ENCODE results near the gene LBH. TPM values are rescaled to one million over a fixed set of nuclear protein-coding genes. Genes with fewer than 3 reads are reported as not detected.

LBH gene
- total and polyA plus RNA-seq, 5 donors from 2014 or later = 215 to 299 (median 232) TPM

GRCh38 chr2:30302566-30302965 lies 71.2 kb downstream of the LBH start:
- H3K27ac ChIP-seq (ENCODE audit: insufficient read depth, low read length, poor library complexity, severe bottlenecking) = no peak overlapping the region
- H3K27me3 ChIP-seq (ENCODE audit: control insufficient read depth, insufficient read depth, low read length) = no peaks in the 10 kb centered on the region
- no peak overlapping the region for H3K4me3 Mint-ChIP-seq
- no peaks in the 10 kb centered on the region for H3K9me3 Mint-ChIP-seq
- H3K9me3 ChIP-seq (ENCODE audit: control insufficient read depth in 2 of 2, low read length in 2 of 2) = no peaks in the 10 kb centered on the region
- no peak overlapping the region for H3K4me3 ChIP-seq (ENCODE audit: low read depth, low read length)
- DNase-seq = no peak
- no peak for ATAC-seq (ENCODE audit: low read depth in 2 of 2)
- H3K4me1 Mint-ChIP-seq = peaks cover 0 to 18% (median 10%) of the 10 kb centered on the region in 4 donors
- no peaks in the 10 kb centered on the region for H3K4me1 ChIP-seq (ENCODE audit: control insufficient read depth, insufficient read depth, low read length, poor library complexity, severe bottlenecking)
- H3K36me3 ChIP-seq (ENCODE audit: control insufficient read depth, insufficient read depth, low read length) = no peaks in the 10 kb centered on the region
- H3K36me3 Mint-ChIP-seq = peaks cover 3% of the 10 kb centered on the region
- H3K27me3 Mint-ChIP-seq = no peaks in the 10 kb centered on the region
- H3K27ac Mint-ChIP-seq = peak overlapping the region in 2 of 3 donors; percentile 27 to 63

GRCh38 chr2:30303095-30303494 lies 71.8 kb downstream of the LBH start:
- Mint-ChIP-seq H3K27ac (peak overlapping the region in 1 of 3 donors; percentile 28), H3K4me1 (peaks cover 0 to 16% (median 10%) of the 10 kb centered on the region in 4 donors), H3K9me3 (no peaks in the 10 kb centered on the region), H3K27me3 (no peaks in the 10 kb centered on the region), H3K4me3 (no peak overlapping the region), H3K36me3 (peaks cover 3% of the 10 kb centered on the region)
- ATAC-seq (ENCODE audit: low read depth in 2 of 2) = no peak
- H3K4me3 ChIP-seq (ENCODE audit: low read depth, low read length) = no peak overlapping the region
- H3K27me3 ChIP-seq (ENCODE audit: control insufficient read depth, insufficient read depth, low read length) = no peaks in the 10 kb centered on the region
- no peak overlapping the region for H3K27ac ChIP-seq (ENCODE audit: insufficient read depth, low read length, poor library complexity, severe bottlenecking)
- H3K36me3 ChIP-seq (ENCODE audit: control insufficient read depth, insufficient read depth, low read length) = no peaks in the 10 kb centered on the region
- no peak for DNase-seq
- no peaks in the 10 kb centered on the region for H3K9me3 ChIP-seq (ENCODE audit: control insufficient read depth in 2 of 2, low read length in 2 of 2)
- H3K4me1 ChIP-seq (ENCODE audit: control insufficient read depth, insufficient read depth, low read length, poor library complexity, severe bottlenecking) = no peaks in the 10 kb centered on the region

GRCh38 chr2:30305235-30305634 lies 73.9 kb downstream of the LBH start:
- H3K9me3 Mint-ChIP-seq = no peaks in the 10 kb centered on the region
- H3K9me3 ChIP-seq (ENCODE audit: control insufficient read depth in 2 of 2, low read length in 2 of 2) = no peaks in the 10 kb centered on the region
- no peak for ATAC-seq (ENCODE audit: low read depth in 2 of 2)
- peak overlapping the region in 1 of 3 donors; percentile 61 for H3K27ac Mint-ChIP-seq
- H3K4me3 Mint-ChIP-seq = no peak overlapping the region
- H3K4me1 ChIP-seq (ENCODE audit: control insufficient read depth, insufficient read depth, low read length, poor library complexity, severe bottlenecking) = no peaks in the 10 kb centered on the region
- H3K27me3 Mint-ChIP-seq = no peaks in the 10 kb centered on the region
- H3K27me3 ChIP-seq (ENCODE audit: control insufficient read depth, insufficient read depth, low read length) = no peaks in the 10 kb centered on the region
- peaks cover 3% of the 10 kb centered on the region for H3K36me3 Mint-ChIP-seq
- peaks cover 0 to 4% (median under 1%) of the 10 kb centered on the region in 4 donors for H3K4me1 Mint-ChIP-seq
- no peak for DNase-seq
- no peak overlapping the region for H3K27ac ChIP-seq (ENCODE audit: insufficient read depth, low read length, poor library complexity, severe bottlenecking)
- H3K4me3 ChIP-seq (ENCODE audit: low read depth, low read length) = no peak overlapping the region
- H3K36me3 ChIP-seq (ENCODE audit: control insufficient read depth, insufficient read depth, low read length) = no peaks in the 10 kb centered on the region

- no peaks in the 10 kb centered on the region for H3K27me3 Mint-ChIP-seq
- Histone ChIP-seq H3K4me1 (ENCODE audit: control insufficient read depth, insufficient read depth, low read length, poor library complexity, severe bottlenecking) (peaks cover 6% of the 10 kb centered on the region), H3K27ac (ENCODE audit: insufficient read depth, low read length, poor library complexity, severe bottlenecking) (no peak overlapping the region), H3K36me3 (ENCODE audit: control insufficient read depth, insufficient read depth, low read length) (no peaks in the 10 kb centered on the region), H3K4me3 (ENCODE audit: low read depth, low read length) (no peak overlapping the region), H3K9me3 (ENCODE audit: control insufficient read depth in 2 of 2, low read length in 2 of 2) (no peaks in the 10 kb centered on the region), H3K27me3 (ENCODE audit: control insufficient read depth, insufficient read depth, low read length) (no peaks in the 10 kb centered on the region)
- no peak overlapping the region for H3K4me3 Mint-ChIP-seq
- DNase-seq (no peak), ATAC-seq (ENCODE audit: low read depth in 2 of 2) (no peak)
- peaks cover 0 to 1% (median 0%) of the 10 kb centered on the region in 7 donors for H3K9me3 Mint-ChIP-seq
- H3K27ac Mint-ChIP-seq = peak overlapping the region in 2 of 3 donors; percentile 20 to 53
- peaks cover 3% of the 10 kb centered on the region for H3K36me3 Mint-ChIP-seq
- peaks cover 0 to 10% (median 9%) of the 10 kb centered on the region in 4 donors for H3K4me1 Mint-ChIP-seq
These were observed 75.2 kb downstream of the LBH start for GRCh38 chr2:30306522-30306921.

GRCh38 chr2:30308280-30308679 lies 76.9 kb downstream of the LBH start:
- no peak overlapping the region for H3K4me3 ChIP-seq (ENCODE audit: low read depth, low read length)
- H3K4me3 Mint-ChIP-seq = no peak overlapping the region
- H3K9me3 Mint-ChIP-seq = peaks cover 0 to 1% (median 0%) of the 10 kb centered on the region in 7 donors
- peaks cover 0 to 19% (median 11%) of the 10 kb centered on the region in 4 donors for H3K4me1 Mint-ChIP-seq
- H3K4me1 ChIP-seq (ENCODE audit: control insufficient read depth, insufficient read depth, low read length, poor library complexity, severe bottlenecking) = peaks cover 6% of the 10 kb centered on the region
- H3K9me3 ChIP-seq (ENCODE audit: control insufficient read depth in 2 of 2, low read length in 2 of 2) = no peaks in the 10 kb centered on the region
- H3K27ac Mint-ChIP-seq = no peak overlapping the region
- H3K27ac ChIP-seq (ENCODE audit: insufficient read depth, low read length, poor library complexity, severe bottlenecking) = no peak overlapping the region
- H3K36me3 ChIP-seq (ENCODE audit: control insufficient read depth, insufficient read depth, low read length) = no peaks in the 10 kb centered on the region
- ATAC-seq (ENCODE audit: low read depth in 2 of 2) (no peak), DNase-seq (no peak)
- no peaks in the 10 kb centered on the region for H3K27me3 Mint-ChIP-seq
- H3K36me3 Mint-ChIP-seq = peaks cover 3% of the 10 kb centered on the region
- no peaks in the 10 kb centered on the region for H3K27me3 ChIP-seq (ENCODE audit: control insufficient read depth, insufficient read depth, low read length)

Other genes with a start within 250 kb of the LBH start
- 616 TPM for gene YPEL5, start 84.5 kb upstream of the LBH start, total RNA-seq
- gene YPEL5, start 84.5 kb upstream of the LBH start, polyA plus RNA-seq = 100 to 1,000 TPM; 158 to 192 (median 168) TPM
- gene LCLAT1, start 215.7 kb downstream of the LBH start, total RNA-seq = 17.6 TPM
- gene LCLAT1, start 215.7 kb downstream of the LBH start, polyA plus RNA-seq = 10 to 100 TPM in 1 of 4 donors, 1 to 10 TPM in 3; 4.8 to 25.2 (median 7.6) TPM

Measured in CD4-positive, CD25-positive, alpha-beta regulatory T cell (primary cell).